Measurements from ENCODE around the gene VIT. TPM values are rescaled to one million over a fixed set of nuclear protein-coding genes. Genes with fewer than 3 reads are reported as not detected.
"Not testable (repeated sequence)": the region's sequence is repeated elsewhere in the genome, so short reads cannot be mapped to it uniquely, and the experiment has no call there.

The VIT gene
- total RNA-seq, 1 donor from 2014 or later = 2.6 TPM

DNA sequence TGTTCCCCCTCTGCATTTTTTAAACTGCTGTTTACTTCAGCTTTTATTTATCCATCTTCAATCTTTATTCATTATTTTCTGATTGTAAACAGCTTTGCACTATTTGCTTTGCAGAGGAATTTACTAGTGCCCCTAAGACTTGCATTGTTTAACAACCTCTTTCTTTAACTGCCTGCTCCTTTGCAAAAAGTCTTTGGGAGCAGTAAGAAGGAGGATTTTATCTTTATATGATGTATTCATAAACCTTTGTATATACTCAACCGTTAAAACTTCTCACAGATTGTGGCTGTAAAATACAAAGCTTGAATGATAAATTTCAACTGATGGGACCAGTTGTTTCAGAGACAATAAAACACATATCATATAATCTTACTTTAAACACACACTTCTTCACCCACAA, 20.1 kb upstream of the VIT start:
- intact Hi-C loops (cut with DNase I) = no loop called here
- no peak for DNase-seq (ENCODE audit: low spot score)

DNA sequence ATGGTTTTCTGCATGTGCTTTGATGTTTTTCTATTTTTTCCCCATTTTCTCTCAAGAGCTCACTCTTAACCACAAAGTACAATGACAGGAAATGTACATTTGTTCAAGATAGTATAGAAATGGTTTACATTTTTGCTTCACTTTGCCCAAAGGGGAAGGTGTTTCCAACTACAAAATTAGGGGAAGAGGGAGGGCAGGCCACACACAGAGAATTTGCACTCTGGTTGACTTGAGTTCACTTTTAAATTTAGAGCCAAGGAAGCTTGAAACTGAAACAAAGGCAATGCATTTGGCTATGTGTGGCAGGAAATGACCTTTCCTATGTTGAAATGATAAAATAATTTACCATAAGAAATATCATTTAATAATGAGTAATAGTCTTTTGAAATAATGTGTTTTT, 19.1 kb upstream of the VIT start:
- no peak for DNase-seq (ENCODE audit: low spot score)
- intact Hi-C loops (cut with DNase I) = no loop called here

DNA sequence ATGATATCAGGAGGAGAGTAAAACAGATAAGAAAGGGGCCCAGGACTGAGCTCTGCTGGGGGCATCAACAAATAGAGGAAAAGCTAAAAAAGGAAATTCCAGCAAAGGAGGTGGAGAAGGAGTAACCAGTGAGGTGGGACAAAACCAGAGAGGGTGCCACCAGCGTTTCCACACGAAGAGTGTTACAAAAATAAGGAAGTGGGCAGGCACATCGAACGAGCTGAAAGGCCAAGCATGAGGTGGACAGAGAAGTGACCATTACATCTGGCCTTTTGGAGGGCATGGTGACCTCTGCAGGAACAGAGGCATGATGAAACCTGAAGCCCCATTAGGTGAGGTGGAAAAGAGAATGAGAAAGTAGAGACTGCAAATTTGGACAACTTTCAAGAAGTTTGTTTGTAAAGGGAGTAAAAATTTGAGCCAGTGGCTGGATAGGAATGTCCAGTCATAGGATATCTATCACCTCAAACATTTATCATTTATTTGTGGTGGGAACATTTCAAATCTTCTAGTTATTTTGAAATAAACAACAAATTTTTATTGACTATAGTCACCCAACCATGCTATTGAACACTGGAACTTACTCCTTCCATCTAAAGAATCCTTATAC, 18.4 kb upstream of the VIT start:
- intact Hi-C loops (cut with DNase I) = no loop called here
- no peak for DNase-seq (ENCODE audit: low spot score)

DNA sequence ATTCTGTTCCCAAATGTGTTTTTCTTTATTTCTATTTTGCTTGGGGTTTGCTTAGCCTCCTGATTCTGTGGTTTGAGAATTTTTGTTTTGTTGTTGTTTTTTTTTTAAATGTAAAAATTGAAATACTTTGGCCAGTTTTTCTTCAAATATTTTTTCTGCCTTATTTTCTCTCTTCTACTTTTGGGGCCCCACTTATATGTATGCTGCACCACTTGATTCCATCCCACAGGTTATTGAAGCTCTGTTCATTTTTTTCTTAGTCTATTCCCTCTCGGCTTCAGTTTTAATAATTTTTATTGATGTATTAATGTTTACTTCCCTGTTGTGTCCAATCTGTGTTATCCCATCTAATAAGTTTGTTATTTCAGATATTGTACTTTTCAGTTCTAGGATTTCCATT, 17.7 kb upstream of the VIT start:
- no peak for DNase-seq (ENCODE audit: low spot score)
- intact Hi-C loops (cut with DNase I) = no loop called here

DNA sequence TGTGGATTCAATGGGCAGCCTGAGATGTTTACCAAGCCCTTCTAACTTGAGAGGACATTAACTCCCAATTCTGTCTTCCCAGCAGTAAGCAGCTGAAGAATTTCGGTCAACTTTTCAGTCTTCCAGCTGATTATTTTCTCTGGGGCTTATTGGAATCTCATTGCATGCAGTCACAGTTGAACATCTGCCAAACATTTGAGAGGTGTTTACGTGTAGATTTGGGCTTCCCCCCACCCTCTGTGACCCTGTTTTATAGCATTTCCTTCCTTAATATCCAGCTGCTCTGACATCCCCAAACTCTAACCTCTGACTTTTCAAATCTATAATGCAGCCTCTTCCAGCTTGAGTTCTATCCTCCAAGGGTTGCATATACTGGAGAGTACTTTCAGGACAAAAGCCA, 16.5 kb upstream of the VIT start:
- no peak for DNase-seq (ENCODE audit: low spot score)
- intact Hi-C loops (cut with DNase I) = no loop called here

DNA sequence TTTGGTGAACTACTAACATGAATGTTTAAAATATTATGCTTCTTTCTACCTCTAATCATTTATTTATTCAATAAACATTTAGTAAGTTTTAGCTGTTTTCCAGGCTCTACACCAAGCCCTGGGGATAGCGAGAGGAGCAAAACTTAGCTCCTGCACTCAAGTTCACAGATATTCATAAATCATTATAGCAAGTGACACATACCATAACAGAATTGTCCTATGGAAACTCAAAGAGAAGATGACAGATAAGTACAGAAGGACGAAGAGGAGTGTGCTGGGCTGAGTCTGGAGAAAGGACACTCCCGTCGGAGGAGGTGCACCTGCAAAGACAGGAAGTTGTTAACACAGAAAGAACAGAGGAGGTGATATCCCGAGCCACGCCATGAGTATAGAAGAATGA, 13.9 kb upstream of the VIT start:
- DNase-seq (ENCODE audit: low spot score) = no peak
- intact Hi-C loops (cut with DNase I) = no loop called here

DNA sequence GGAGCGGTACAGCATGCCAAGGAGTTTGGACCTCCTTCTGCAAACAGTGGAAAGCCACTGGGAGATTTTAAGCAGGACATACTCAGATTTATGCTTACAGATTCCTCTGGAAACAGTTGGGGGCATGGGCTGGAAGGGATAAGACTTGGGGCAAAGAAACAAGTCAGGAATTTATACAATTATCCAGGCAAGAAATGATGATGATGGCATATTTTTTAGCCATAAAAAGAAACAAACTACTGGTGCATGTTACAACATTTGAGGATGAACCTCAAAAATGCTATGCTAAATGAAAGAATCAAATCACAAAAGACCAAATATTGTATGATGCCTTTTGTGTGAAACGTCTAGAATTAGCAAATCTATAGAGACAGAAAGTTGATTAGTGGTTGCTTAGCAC, 13.5 kb upstream of the VIT start:
- intact Hi-C loops (cut with DNase I) = no loop called here
- no peak for DNase-seq (ENCODE audit: low spot score)

DNA sequence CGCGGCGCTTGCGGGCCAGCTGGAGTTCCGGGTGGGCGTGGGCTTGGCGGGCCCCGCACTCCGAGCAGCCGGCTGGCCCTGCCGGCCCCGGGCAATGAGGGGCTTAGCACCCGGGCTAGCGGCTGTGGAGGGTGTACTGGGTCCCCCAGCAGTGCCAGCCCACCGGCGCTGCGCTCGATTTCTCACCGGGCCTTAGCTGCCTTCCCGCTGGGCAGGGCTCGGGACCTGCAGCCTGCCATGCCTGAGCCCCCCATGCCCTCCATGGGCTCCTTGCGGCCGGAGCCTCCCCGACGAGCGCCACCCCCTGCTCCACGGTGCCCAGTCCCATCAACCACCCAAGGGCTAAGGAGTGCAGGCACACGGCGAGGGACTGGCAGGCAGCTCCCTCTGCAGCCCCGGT, 8.2 kb upstream of the VIT start:
- intact Hi-C loops (cut with DNase I); DNase-seq (ENCODE audit: low spot score): not testable (repeated sequence)

DNA sequence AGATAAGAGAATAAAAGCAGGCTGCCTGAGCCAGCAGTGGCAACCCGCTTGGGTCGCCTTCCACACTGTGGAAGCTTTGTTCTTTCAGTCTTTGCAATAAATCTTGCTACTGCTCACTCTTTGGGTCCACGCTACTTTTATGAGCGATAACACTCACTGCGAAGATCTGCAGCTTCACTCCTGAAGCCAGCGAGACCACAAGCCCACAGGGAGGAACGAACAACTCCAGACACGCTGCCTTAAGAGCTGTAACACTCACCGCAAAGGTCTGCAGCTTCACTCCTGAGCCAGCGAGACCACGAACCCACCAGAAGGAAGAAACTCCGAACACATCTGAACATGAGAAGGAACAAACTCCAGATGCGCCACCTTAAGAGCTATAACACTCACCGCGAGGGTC, 7.5 kb upstream of the VIT start:
- DNase-seq (ENCODE audit: low spot score); intact Hi-C loops (cut with DNase I): not testable (repeated sequence)

DNA sequence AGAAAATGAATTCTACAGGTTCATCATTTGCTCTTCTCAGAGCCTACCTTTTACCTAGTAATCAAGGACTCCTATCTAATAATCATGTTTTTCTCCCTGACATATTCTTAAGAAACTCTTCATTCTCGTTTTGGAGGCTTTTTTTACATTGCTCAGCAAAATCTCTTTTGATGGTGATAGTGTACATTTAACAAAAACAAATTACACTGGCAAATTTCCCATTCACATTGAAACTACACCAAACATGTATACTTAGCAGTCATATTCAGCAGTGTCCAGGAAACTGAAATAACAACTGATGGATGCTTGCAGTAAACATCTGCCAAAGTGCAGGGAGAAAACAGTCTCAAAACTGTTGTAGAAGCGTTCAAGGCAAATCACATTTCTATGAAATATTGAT, 4.4 kb upstream of the VIT start:
- DNase-seq (ENCODE audit: low spot score) = no peak
- intact Hi-C loops (cut with DNase I) = no loop called here

DNA sequence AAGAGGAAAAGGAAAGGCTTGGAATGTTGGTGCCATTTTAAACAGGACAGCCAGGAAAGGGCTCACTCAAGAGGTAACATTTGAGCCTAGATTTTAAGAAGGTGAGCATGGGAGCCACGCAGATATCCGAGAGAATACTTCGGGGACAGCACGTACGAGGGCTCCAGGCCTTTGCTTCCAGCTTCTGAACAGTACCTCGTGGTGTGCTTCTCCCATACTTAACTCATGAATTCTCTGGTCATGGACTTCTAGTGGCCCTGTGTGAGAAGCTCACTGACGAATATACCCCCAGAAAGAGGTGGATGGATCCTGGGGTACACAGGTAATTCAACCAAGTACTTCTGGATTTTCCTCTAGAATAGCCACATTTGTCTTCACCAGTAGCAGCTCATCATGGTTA, 2.7 kb upstream of the VIT start:
- no peak for DNase-seq (ENCODE audit: low spot score)
- intact Hi-C loops (cut with DNase I) = no loop called here

DNA sequence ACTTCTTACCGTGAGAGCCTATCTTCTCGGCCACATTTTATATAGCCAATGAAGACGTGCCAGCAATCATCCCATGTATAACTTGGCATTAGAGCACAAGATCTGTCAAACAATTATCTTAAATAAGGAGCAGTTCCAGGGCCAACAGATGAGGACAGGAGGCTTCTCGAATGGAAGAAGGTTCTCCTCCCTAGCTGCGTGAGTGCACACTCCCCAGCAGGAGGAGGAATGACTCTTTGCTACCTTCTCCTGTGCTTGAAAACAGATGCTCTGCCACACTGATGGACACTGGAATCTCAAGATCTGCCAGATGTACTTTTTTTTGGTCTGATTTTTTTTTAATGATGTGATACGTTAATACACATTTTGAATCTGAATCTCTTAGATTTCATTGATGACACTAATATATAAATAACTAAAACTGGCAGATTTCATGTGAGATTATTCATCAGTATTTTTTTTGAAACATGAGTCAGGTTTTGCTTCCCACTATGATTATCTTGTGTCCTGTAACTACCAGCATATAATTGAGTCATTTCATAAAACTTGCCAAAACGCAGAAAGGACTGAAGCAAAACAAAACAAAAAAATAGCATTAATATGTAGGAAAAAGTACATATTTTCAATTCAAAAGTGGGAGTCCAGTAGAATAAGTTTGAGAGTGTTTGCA, 626 bp upstream of the VIT start:
- intact Hi-C loops (cut with DNase I) = no loop called here
- DNase-seq (ENCODE audit: low spot score) = no peak

DNA sequence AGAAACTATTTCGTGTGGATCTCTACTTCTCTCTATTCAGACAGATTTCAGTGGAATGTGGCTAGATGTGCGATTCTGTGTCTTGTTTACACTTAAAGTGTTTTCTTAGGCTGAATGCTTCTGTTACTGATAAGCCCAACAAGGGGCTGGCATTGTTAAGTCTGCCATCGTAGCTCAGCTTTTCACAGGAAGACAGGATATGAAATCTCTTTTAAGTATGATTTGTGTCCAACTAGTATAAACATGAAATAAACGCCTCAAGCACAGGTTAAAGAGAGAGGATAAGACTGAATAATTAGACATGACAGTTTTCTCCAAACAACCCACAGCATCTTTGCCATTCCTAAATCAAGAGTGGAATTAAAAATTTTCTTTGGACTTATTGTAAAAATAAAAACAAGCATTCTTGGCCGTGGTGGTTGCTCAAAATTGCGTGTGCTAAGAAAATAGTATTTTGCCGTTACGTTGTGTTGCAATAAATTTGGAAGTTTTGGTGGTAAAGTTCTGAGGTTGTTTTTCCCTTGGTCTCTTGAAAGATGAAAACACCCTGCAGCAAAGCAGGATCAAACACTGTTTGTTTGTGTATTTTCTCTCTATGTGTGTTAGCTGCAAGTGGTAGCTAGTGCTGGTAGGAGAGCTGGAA, 1.0 kb downstream of the VIT start:
- DNase-seq (ENCODE audit: low spot score) = no peak
- intact Hi-C loops (cut with DNase I) = no loop called here

DNA sequence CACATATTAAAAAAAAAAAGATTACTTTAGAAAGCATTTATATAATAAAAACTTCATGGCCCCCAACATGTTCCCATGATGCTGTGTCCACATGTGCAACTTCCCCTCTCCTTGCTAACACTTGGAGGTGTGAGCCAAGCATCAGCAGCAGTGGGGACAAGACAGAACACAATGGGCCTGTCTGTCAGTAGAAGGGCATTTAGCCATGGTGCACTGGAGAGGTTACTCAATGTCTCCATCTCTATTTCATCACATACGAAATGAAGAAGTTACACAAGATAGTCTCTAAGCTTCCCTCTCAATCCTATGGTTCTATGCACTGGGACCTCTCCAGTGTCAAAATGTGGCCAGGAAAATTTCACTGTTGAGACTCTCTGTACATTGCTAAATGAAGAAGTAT, 2.5 kb downstream of the VIT start:
- DNase-seq (ENCODE audit: low spot score) = no peak
- intact Hi-C loops (cut with DNase I) = no loop called here

DNA sequence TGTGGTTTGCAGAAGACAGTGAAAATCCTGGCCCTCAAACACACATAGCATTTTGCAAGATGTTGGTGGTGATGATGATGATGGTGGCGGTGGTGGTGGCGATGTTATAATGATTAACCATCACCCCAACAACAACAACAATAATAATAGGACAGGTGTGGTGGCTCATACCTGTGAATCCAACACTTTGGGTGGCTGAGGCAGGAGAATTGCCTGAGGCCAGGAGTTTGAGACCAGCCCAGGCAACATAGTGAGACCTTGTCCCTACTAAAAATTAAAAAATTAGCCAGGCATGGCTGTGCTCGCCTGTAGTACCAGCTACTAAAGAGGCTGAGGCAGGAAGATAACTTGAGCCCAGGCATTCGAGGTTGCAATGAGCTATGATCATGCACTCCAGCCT, 3.8 kb downstream of the VIT start:
- intact Hi-C loops (cut with DNase I) = no loop called here

DNA sequence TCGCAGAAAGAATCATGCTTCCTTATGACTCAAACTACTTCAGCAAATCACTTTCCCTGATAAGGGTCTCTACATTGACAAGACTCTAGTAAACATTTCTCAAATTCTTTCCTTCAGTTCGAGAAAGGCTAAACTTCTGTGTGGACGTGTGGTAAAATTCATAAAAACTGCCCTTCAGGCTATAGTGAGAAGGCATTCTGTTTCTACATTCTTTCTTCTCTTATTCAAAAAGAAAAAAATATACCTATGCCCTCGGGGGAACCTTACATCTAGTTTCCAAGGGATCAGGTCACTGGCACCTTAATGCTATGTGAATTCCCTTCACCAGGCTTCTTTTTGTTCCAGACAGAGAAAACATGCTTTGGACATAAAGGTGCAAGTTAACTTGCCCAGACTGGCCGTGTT, 4.9 kb downstream of the VIT start:
- no peak for DNase-seq (ENCODE audit: low spot score)
- intact Hi-C loops (cut with DNase I) = no loop called here

More for the DNA sequence above, 3.8 kb downstream of the VIT start:
- DNase-seq (ENCODE audit: low spot score) = no peak

DNA sequence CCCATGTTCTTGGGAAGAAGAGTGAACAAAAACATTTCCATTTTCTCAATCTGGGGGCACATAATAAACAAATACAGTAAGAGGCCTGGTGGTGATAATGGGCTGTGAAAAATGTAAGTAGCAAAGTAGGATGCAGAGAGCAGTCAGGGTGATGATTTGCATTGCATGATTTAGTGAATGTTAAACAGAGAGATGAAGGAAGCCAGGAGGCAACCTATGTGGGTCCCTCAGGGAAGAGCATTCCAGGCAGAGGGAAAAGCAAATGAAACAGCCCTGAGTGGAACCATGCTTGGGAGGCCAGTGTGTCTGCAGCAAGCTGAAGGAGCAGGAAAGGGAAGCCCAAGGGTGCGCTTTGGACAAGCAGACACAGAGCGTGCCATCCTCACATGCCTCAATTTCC, 5.4 kb downstream of the VIT start:
- DNase-seq (ENCODE audit: low spot score) = no peak
- intact Hi-C loops (cut with DNase I) = no loop called here

DNA sequence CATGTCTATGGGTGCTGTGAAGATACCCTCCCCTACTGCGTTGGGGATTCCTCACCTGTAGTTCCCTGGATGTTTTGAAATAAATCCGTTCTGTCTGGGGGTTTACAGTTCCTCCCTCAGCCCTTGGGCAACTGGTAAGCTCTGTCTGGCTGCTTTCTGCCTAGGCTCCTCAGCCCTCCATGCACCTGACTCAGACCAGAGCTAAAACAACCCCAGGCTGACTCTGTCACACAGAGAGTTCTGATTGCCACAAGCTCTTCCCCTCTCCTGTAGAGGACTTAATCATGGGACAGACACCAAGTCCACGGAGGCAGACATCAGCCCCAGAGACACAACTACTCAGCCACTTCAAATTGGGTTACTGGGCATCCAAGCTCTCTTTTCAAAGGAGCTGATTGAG, 6.3 kb downstream of the VIT start:
- DNase-seq (ENCODE audit: low spot score) = no peak
- intact Hi-C loops (cut with DNase I) = no loop called here

DNA sequence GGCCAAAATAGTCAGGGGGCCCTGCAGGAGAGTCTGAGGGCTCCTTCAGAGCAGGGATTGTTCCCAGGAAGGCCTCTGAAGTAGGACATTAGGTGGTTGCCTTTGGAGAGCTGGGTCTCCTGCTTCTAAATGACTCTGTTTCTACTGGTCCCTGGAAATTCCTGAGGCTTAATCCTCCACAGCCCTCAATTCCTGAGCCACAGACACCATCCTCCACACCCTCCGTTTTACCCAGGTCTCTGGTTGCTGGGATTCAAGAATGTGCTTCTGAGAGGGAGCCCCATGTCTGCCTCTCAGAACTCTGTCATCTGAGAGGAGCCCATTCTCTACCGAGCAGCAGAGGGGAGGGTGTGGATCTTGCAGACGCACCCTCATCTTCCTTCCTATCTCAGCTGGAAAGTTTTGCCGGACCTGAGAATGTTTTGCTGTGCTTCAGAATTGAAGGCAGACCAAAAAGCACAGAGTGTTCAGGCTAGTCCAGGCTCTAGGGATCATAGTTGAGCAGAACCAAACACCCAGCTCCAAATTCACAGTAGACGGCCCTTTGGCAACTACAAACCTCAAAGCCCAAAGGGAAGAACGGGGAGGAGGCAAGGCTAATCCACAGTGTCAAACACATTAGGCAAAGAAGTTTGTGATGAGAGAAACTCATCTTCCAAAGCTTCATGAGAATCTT, 8.1 kb downstream of the VIT start:
- intact Hi-C loops (cut with DNase I) = no loop called here
- no peak for DNase-seq (ENCODE audit: low spot score)

DNA sequence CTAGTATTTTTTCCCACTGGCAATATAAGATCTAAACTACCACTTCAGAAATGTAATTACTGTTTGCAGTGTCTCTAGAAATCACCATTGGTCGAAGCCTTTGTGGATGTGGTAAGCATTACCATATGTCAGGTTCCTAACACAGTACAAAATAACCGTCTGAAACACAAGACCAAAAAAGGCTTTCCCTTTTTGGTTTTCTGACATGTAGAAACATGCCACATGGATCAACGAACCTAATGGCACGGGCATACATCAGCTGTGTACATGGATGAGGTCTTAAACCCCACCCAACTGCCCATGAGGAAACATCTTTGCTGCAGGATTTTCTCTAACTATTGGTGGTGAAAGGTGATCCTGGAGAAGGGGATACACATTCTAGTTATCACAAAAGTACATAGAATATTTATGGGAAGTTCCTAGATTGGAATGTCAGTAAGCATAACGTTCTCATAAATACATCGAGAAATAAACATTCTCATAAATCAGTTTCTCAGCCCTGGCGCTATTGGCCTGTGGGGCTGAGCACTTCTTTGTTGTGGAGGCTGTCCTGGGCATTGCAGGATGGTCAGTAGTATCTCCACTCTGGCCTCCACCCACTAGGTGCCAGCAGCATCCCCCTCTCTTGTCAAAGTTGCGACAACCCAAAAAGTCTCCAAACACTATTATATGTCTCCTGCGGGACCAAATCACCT, 9.0 kb downstream of the VIT start:
- intact Hi-C loops (cut with DNase I) = no loop called here
- no peak for DNase-seq (ENCODE audit: low spot score)
